BLaER1 treated with 17β-estradiol and CSF1 and Interleukin-3, amounts not matched to agents 10 nM and 100 nM (cell line): ENCODE data around the gene ZDHHC7.
A peak's percentile ranks its signal among the peaks of the same experiment; 100 is the strongest.

Experiments used
- H3K27ac ChIP-seq, 11 experiments: shearing (Covaris generic); formaldehyde crosslinking; 2 replicates each; pipeline ENCODE4 v1.8.1; 2022
- H3K27me3 ChIP-seq, 11 experiments: shearing (Covaris generic); formaldehyde crosslinking; 2 replicates each; pipeline ENCODE4 v1.8.1; 2022
- H3K36me3 ChIP-seq, 11 experiments: shearing (Covaris generic); formaldehyde crosslinking; 2 replicates each; pipeline ENCODE4 v1.8.1; 2022
- H3K4me1 ChIP-seq, 10 experiments: shearing (Covaris generic); formaldehyde crosslinking; 2 replicates each; pipeline ENCODE4 v1.8.1; 2022
- H3K4me2 ChIP-seq, 11 experiments: shearing (Covaris generic); formaldehyde crosslinking; 2 replicates each; pipeline ENCODE4 v1.8.1; 2022
- H3K4me3 ChIP-seq, 10 experiments: shearing (Covaris generic); formaldehyde crosslinking; 2 replicates each; pipeline ENCODE4 v1.8.1; 2022
- H3K9ac ChIP-seq, 11 experiments: shearing (Covaris generic); formaldehyde crosslinking; 2 replicates each; pipeline ENCODE4 v1.8.1; 2022
- H3K9me3 ChIP-seq, 11 experiments: shearing (Covaris generic); formaldehyde crosslinking; replicated peaks in 1 of 11; 2 replicates each; pipeline ENCODE4 v1.8.1; 2022
- H4K20me1 ChIP-seq, 11 experiments: shearing (Covaris generic); formaldehyde crosslinking; 2 replicates each; pipeline ENCODE4 v1.8.1; 2022
- Cebpa-rat ChIP-seq, 11 experiments: shearing (Covaris generic); IDR thresholded peaks; 2 replicates each; pipeline ENCODE4 v1.8.1; 2022

ZDHHC7 gene

GRCh38 chr16:85003725-85004586 is 7.4 kb downstream of the ZDHHC7 start:
- TF ChIP-seq Cebpa-rat (IDR thresholded peaks at IDR 0.05), result no peak
- H3K4me3 ChIP-seq, result peak overlapping the region in 3 of 10 experiments; percentile 3 to 23 (median 7); a peak in 2 of 20 replicates
- peak overlapping the region in 7 of 11 experiments; percentile 0 to 69 (median 63); a peak in 9 of 22 replicates for H3K9ac ChIP-seq
- no peaks in the 10 kb centered on the region for H3K27me3 ChIP-seq
- peaks cover 24 to 68% (median 43%) of the 10 kb centered on the region in 11 experiments; a peak in 21 of 22 replicates for H3K36me3 ChIP-seq
- peaks cover 60 to 100% (median 78%) of the 10 kb centered on the region in 10 experiments for H3K4me1 ChIP-seq
- H3K9me3 ChIP-seq, result no peaks in the 10 kb centered on the region
- H3K27ac ChIP-seq, result peak overlapping the region in 9 of 11 experiments; percentile 16 to 78 (median 77); a peak in 16 of 22 replicates
- H3K4me2 ChIP-seq, result peak overlapping the region; percentile 81 to 99 (median 94)
- peaks cover 45 to 100% (median 86%) of the 10 kb centered on the region in 11 experiments; a peak in 20 of 22 replicates for H4K20me1 ChIP-seq

DNA sequence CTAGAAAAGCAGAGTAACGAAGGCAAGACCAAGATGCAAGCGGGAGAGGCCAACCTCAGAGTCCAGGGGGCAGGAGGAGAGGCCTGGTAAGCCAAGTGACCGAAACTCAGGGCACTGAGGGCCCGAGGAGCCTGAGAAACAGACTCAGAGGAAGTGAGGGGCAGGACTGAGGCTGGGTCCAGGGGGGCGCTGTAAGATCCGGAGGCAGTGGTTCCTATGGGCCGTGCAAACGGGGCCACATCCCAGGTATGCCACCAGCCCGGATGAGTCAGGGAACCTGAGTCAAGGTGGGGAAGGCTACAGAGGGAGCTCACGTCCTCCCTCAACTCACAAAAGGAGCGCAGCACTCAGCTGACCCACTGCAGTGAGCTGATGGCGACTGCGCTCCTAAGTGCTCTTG is 8.3 kb downstream of the ZDHHC7 start:
- Histone ChIP-seq H3K4me1 (peaks cover 53 to 100% (median 71%) of the 10 kb centered on the region in 10 experiments), H3K9ac (peak overlapping the region; percentile 44 to 71 (median 65); a peak in 21 of 22 replicates), H3K27me3 (no peaks in the 10 kb centered on the region), H3K4me2 (peak overlapping the region; percentile 81 to 99 (median 94)), H3K9me3 (peaks cover 0 to 8% (median 0%) of the 10 kb centered on the region in 11 experiments; a peak in 5 of 22 replicates), H3K4me3 (peak overlapping the region; percentile 21 to 61 (median 40); a peak in 17 of 20 replicates), H3K27ac (peak overlapping the region; percentile 53 to 78 (median 77); a peak in 21 of 22 replicates), H3K36me3 (peaks cover 28 to 75% (median 45%) of the 10 kb centered on the region in 11 experiments; a peak in 21 of 22 replicates), H4K20me1 (peaks cover 41 to 100% (median 79%) of the 10 kb centered on the region in 11 experiments; a peak in 20 of 22 replicates)
- no peak for TF ChIP-seq Cebpa-rat (IDR thresholded peaks at IDR 0.05)

DNA sequence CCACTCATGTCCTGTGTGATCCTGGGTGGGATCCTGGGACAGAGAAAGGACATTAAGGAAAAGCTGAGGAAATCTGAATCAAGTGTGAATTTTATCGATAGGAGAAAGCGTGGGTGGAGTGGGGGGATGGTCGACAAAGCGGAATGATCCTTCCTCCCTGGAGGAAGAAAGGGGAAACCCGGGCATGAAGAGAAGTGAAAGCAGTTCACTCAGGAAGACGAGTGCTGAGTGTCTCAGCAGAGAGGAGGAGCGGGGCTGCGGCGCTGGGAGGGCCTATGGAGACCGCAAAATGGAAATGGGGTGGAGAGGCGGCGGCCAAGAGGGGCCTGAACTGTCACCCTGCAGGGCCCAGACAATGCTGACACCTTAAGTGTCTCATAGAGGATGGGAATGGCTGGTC is 8.7 kb downstream of the ZDHHC7 start:
- H3K27ac ChIP-seq, result peak overlapping the region; percentile 53 to 78 (median 77); a peak in 21 of 22 replicates
- peaks cover 0 to 9% (median 0%) of the 10 kb centered on the region in 11 experiments; a peak in 5 of 22 replicates for H3K9me3 ChIP-seq
- peak overlapping the region; percentile 21 to 61 (median 40); a peak in 18 of 20 replicates for H3K4me3 ChIP-seq
- H3K9ac ChIP-seq, result peak overlapping the region; percentile 44 to 71 (median 65); a peak in 21 of 22 replicates
- no peaks in the 10 kb centered on the region for H3K27me3 ChIP-seq
- H3K36me3 ChIP-seq, result peaks cover 28 to 72% (median 44%) of the 10 kb centered on the region in 11 experiments; a peak in 21 of 22 replicates
- TF ChIP-seq Cebpa-rat (IDR thresholded peaks at IDR 0.05), result no peak
- peaks cover 36 to 100% (median 75%) of the 10 kb centered on the region in 11 experiments; a peak in 20 of 22 replicates for H4K20me1 ChIP-seq
- H3K4me2 ChIP-seq, result peak overlapping the region; percentile 81 to 99 (median 94)
- peaks cover 49 to 100% (median 67%) of the 10 kb centered on the region in 10 experiments for H3K4me1 ChIP-seq

GRCh38 chr16:85002099-85002541 is 9.2 kb downstream of the ZDHHC7 start:
- Histone ChIP-seq H3K4me3 (peak overlapping the region; percentile 20 to 61 (median 40); a peak in 18 of 20 replicates), H3K27me3 (no peaks in the 10 kb centered on the region), H3K4me2 (peak overlapping the region; percentile 81 to 99 (median 94)), H3K9ac (peak overlapping the region; percentile 44 to 71 (median 65); a peak in 20 of 22 replicates), H3K9me3 (peaks cover 0 to 9% (median 0%) of the 10 kb centered on the region in 11 experiments; a peak in 5 of 22 replicates), H3K36me3 (peaks cover 28 to 67% (median 44%) of the 10 kb centered on the region in 11 experiments; a peak in 21 of 22 replicates), H3K4me1 (peaks cover 46 to 100% (median 68%) of the 10 kb centered on the region in 10 experiments), H4K20me1 (peaks cover 31 to 100% (median 70%) of the 10 kb centered on the region in 11 experiments; a peak in 20 of 22 replicates), H3K27ac (peak overlapping the region; percentile 12 to 78 (median 77); a peak in 21 of 22 replicates)
- no peak for TF ChIP-seq Cebpa-rat (IDR thresholded peaks at IDR 0.05)

DNA sequence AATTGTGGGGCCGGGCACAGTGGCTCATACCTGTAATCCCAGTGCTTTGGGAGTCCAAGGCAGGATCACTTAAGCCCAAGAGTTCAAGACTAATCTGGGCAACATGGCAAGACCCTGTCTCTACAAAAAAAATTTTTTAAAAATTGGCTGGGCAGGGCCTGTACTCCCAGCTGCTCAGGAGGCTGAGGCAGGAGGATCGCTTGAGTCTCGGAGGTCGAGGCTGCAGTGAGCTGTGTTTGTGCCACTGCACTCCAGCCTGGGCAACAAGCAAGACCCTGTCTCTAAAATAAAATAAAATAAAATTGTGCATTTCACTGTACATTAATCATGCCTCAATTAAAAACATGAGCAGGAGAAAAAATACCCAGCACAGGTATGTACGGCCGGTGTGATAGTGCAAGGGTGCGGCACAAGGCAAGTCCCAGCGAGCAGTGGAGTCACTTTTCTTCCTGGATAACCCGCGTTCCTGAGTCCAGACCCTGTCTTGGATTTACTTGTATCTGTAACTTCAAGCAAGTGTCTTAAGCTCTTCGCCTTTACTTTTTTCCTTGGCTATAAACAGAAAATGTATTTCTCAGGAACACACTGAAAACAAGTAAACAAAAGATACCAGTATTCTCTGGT is 11.4 kb downstream of the ZDHHC7 start:
- no peak for TF ChIP-seq Cebpa-rat (IDR thresholded peaks at IDR 0.05)
- Histone ChIP-seq H3K4me3 (no peak overlapping the region), H3K27ac (peak overlapping the region in 1 of 11 experiments; percentile 7; a peak in 2 of 22 replicates), H3K9me3 (peaks cover 0 to 9% (median 0%) of the 10 kb centered on the region in 11 experiments; a peak in 5 of 22 replicates), H3K4me2 (peak overlapping the region in 2 of 11 experiments; percentile 97 to 99; a peak in 2 of 22 replicates), H3K27me3 (no peaks in the 10 kb centered on the region), H3K36me3 (peaks cover 21 to 64% (median 47%) of the 10 kb centered on the region in 11 experiments), H3K4me1 (peaks cover 40 to 100% (median 73%) of the 10 kb centered on the region in 10 experiments), H3K9ac (0 out of 22 replicates have a peak overlapping the region, but pooled peaks of 1 of the 11 experiments have one; percentile 33), H4K20me1 (peaks cover 10 to 98% (median 49%) of the 10 kb centered on the region in 11 experiments; a peak in 19 of 22 replicates)

DNA sequence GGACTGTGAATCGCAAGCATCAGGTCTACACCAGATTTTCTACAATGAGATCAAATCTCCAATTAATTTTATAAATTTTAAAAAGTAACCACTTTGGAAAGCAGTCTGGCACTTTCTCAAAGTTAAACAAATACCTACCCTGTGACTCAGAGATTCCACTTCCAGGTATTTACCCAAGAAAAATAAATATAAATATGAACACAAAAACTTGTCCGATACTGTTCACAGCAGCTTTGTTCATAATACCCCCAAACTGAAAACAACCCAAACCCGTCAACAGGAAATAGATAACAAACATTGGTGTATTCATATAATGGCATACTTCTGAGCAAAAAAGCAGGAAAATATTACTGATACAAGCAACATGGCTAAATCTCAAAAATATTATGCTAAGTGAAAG is 12.1 kb downstream of the ZDHHC7 start:
- H4K20me1 ChIP-seq, result peaks cover 6 to 98% (median 42%) of the 10 kb centered on the region in 11 experiments; a peak in 19 of 22 replicates
- no peak for TF ChIP-seq Cebpa-rat (IDR thresholded peaks at IDR 0.05)
- H3K9ac ChIP-seq, result no peak overlapping the region
- no peak overlapping the region for H3K4me3 ChIP-seq
- H3K27me3 ChIP-seq, result no peaks in the 10 kb centered on the region
- H3K27ac ChIP-seq, result no peak overlapping the region; a peak in 1 of 22 replicates
- peak overlapping the region in 1 of 11 experiments; percentile 97; a peak in 1 of 22 replicates for H3K4me2 ChIP-seq
- H3K9me3 ChIP-seq, result peaks cover 0 to 9% (median 0%) of the 10 kb centered on the region in 11 experiments; a peak in 5 of 22 replicates
- peaks cover 26 to 69% (median 52%) of the 10 kb centered on the region in 11 experiments for H3K36me3 ChIP-seq
- peaks cover 34 to 100% (median 74%) of the 10 kb centered on the region in 10 experiments for H3K4me1 ChIP-seq

DNA sequence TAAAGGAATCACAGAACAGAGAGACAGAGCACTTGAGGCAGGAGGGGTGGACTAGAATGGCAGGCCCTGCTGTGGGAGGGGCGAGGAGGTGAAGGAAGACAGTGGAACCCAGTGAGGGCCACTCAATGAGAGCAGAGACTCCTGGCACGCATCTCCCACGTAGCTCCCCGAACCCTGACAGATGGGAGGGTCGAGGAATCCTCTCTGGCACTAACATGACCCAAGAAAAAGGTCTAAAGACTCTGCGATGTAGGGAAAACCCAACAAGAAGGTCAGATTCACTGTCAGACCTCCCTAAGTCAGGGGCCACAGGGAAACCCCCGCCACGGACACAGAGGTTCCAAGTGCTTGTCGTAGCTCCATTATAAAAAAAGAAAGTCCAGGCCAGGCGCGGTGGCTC is 15.0 kb downstream of the ZDHHC7 start:
- Histone ChIP-seq H3K36me3 (peaks cover 49 to 89% (median 76%) of the 10 kb centered on the region in 11 experiments), H3K9ac (peak overlapping the region in 1 of 11 experiments; percentile 44; a peak in 2 of 22 replicates), H3K9me3 (peaks cover 0 to 9% (median 0%) of the 10 kb centered on the region in 11 experiments; a peak in 5 of 22 replicates), H3K4me1 (peaks cover 6 to 100% (median 55%) of the 10 kb centered on the region in 10 experiments; a peak in 19 of 20 replicates), H3K4me2 (peak overlapping the region in 5 of 11 experiments; percentile 44 to 92 (median 84); a peak in 11 of 22 replicates), H3K4me3 (no peak overlapping the region), H4K20me1 (peaks cover 0 to 98% (median 18%) of the 10 kb centered on the region in 11 experiments; a peak in 13 of 22 replicates), H3K27ac (peak overlapping the region in 10 of 11 experiments; percentile 41 to 89 (median 76); a peak in 18 of 22 replicates), H3K27me3 (no peaks in the 10 kb centered on the region)
- no peak for TF ChIP-seq Cebpa-rat (IDR thresholded peaks at IDR 0.05)
